Tibial nerve (tissue), 4 donors: ENCODE data around the gene OR5AR1.

ENCODE experiments used
- CTCF ChIP-seq, 5 experiments: fragments of 200-600 bp in 3 of 5; fragments of 450-650 bp in 2 of 5; sonication (generic) in 3 of 5; IDR thresholded peaks; one replicate each; pipeline ENCODE4 v1.5.1; 2016 to 2019; ENCODE audit warnings: antibody characterized with exemption in 5 of 5, mild to moderate bottlenecking in 3 of 5, moderate library complexity in 2 of 5
- EP300 ChIP-seq, 2 donors: sonication (generic); formaldehyde crosslinking; IDR thresholded peaks; one replicate each; pipeline ENCODE4 v1.6.1; 2017; ENCODE audit warnings: antibody characterized with exemption in 2 of 2, mild to moderate bottlenecking in 1 of 2
- POLR2A ChIP-seq, 2 donors: fragments of 450-650 bp; IDR thresholded peaks; one replicate each; pipeline ENCODE4 v1.6.1; 2017; ENCODE audit warnings: antibody characterized with exemption in 2 of 2, mild to moderate bottlenecking in 2 of 2, moderate library complexity in 2 of 2

GRCh38 chr11:56670984-56671383 is 7.5 kb downstream of the OR5AR1 start:
- TF ChIP-seq CTCF (IDR thresholded peaks at IDR 0.05): no peak
- TF ChIP-seq EP300 (IDR thresholded peaks at IDR 0.05): no peak
- TF ChIP-seq POLR2A (IDR thresholded peaks at IDR 0.05): no peak
